ENCODE measurements around the gene IRF7.

IRF7 gene

GRCh38 chr11:592918-593317 is 22.8 kb downstream of the IRF7 start:
- DNase-seq (ENCODE audit: insufficient read length, low spot score) = no peak
- TF ChIP-seq CTCF (IDR thresholded peaks at IDR 0.05; ENCODE audit: insufficient read depth, missing control alignments) = no peak
- FAIRE-seq = no peak

GRCh38 chr11:592501-592900 is 23.2 kb downstream of the IRF7 start:
- no peak for TF ChIP-seq CTCF (IDR thresholded peaks at IDR 0.05; ENCODE audit: insufficient read depth, missing control alignments)
- FAIRE-seq (no peak), DNase-seq (ENCODE audit: insufficient read length, low spot score) (no peak)

GRCh38 chr11:590997-591396 is 24.8 kb downstream of the IRF7 start:
- FAIRE-seq = no peak
- no peak for TF ChIP-seq CTCF (IDR thresholded peaks at IDR 0.05; ENCODE audit: insufficient read depth, missing control alignments)
- DNase-seq (ENCODE audit: insufficient read length, low spot score) = no peak

DNA sequence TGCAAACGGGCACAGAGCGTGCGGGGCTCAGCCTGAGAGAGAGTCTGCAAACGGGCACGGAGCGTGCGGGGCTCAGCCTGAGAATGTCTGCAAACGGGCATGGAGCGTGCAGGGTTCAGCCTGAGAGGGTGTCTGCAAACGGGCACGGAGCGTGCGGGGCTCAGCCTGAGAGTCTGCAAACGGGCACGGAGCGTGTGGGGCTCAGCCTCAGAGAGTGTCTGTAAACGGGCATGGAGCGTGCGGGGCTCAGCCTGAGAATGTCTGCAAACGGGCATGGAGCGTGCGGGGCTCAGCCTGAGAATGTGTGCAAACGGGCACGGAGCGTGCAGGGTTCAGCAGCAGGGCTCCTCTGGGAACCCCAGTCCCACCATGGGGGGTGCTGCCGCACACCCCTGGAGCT is 26.0 kb downstream of the IRF7 start:
- TF ChIP-seq CTCF (IDR thresholded peaks at IDR 0.05; ENCODE audit: insufficient read depth, missing control alignments) = no peak
- FAIRE-seq = no peak

DNA sequence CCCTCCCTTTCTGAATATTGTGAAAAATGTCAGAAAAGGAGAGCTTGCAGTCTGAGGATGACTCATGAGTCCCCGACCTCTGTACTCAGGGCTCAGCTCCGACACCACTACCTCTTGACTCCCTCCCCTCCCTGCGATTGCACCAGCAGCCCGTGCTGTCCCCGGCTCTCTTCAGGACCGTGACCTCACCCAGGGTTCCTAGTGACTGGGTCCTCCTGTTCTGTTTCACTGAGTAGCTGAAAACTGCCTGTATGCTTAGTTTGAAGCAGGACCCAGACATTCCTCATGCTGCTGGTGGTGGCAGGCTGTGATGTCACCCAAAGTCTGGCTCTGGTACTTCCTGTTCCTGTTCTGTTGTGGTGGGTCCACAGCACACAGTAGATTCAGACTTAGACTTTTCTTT is 27.8 kb downstream of the IRF7 start:
- DNase-seq (ENCODE audit: insufficient read length, low spot score) (no peak), FAIRE-seq (no peak)
- no peak for TF ChIP-seq CTCF (IDR thresholded peaks at IDR 0.05; ENCODE audit: insufficient read depth, missing control alignments)

More for the DNA sequence above, 26.0 kb downstream of the IRF7 start:
- no peak for DNase-seq (ENCODE audit: insufficient read length, low spot score)

DNA sequence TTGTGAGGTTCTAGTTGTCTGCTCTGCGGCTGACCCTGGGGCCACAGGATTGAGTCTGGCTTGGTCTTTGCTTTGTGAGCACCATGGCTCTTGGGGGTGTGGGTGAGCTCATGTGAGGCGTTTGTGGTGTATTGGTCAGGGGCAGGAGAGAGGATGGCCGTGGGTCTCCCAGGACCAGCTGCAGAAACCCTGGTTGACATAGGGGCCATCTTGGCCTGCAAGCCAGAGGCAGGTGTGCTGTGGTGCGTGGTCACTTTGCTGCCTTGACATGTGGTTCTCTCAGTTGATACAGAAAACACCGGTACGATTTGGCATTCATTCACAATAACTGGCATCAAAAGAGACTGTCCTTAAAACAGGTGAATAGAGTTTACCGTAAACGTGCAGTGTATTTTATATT is 28.2 kb downstream of the IRF7 start:
- FAIRE-seq (no peak), DNase-seq (ENCODE audit: insufficient read length, low spot score) (no peak)
- TF ChIP-seq CTCF (IDR thresholded peaks at IDR 0.05; ENCODE audit: insufficient read depth, missing control alignments) = no peak

DNA sequence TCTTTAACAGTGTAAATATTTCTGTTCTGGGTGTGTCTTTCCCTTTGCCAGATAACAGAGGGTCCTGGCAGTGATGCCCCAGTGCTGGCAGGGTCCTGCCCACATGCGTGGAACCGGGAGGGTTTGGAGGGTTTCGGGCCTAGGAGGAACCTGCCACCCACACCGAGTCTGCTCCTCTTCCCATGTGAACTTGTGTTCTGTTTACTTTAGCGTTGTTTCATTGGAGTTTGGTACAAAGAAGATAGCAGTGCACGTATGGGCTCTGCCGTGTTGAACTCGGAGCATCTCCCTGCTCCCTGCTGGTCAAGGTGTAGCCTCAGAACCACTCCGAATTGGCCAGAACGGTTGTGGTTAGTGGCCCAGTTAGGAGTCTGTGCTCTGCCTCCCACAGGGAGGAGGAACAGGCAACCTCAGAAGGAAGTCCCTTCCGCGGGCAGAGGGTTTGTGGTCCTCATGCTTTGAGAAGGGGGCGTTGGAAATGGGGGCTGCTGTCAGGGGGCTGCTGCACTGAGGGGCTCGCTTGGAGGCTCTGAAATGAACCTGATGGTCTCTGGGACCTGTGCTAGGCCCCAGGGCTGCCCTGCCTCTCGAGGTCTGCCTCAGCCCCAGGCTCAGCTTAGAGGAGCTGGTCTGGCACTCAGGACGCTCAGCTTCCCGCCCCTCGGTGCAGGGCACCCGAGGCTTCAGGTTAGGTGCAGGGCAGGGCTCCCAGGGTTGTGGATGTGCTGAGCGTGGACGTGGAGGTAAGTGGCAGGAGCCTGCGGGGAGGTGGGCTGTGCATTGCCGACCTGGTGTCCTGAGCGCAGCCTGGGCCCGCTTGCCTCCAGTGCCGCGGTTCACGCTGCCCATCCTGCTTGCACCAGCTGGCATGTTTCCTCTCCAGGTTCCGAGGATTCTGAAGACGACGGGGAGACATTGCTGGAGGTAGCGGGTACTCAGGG is 29.1 kb downstream of the IRF7 start:
- DNase-seq (ENCODE audit: insufficient read length, low spot score) = no peak
- FAIRE-seq = no peak
- no peak for TF ChIP-seq CTCF (IDR thresholded peaks at IDR 0.05; ENCODE audit: insufficient read depth, missing control alignments)
